Spinal cord (tissue), 10 donors: Measurements from ENCODE around the gene KIF5C. TPM values are rescaled to one million over a fixed set of nuclear protein-coding genes. Genes with fewer than 3 reads are reported as not detected.

Experiments used
- DNase-seq, 6 donors: peaks; one replicate each; pipeline versions ENCODE4 v3.0.0 to v3.0.0-alpha.2; 2013 to 2015; ENCODE audit warnings: low spot score in 6 of 6, low read depth in 4 of 6
- H3K27ac ChIP-seq: one replicate; pipeline ENCODE4 v1.5.1; 2013; ENCODE audit warnings: low read depth, low read length, control low read depth
- H3K27me3 ChIP-seq: one replicate; pipeline ENCODE4 v1.6.1; 2013; ENCODE audit warnings: low read length; ENCODE audit not compliant: control insufficient read depth, insufficient read depth
- H3K36me3 ChIP-seq: one replicate; pipeline ENCODE4 v1.6.1; 2013; ENCODE audit warnings: low read length; ENCODE audit not compliant: control insufficient read depth, insufficient read depth
- H3K4me1 ChIP-seq: one replicate; pipeline ENCODE4 v1.6.1; 2013; ENCODE audit warnings: low read length; ENCODE audit not compliant: control insufficient read depth, insufficient read depth
- H3K4me3 ChIP-seq: one replicate; pipeline ENCODE4 v1.5.1; 2013; ENCODE audit warnings: low read depth, low read length, control low read depth
- H3K9me3 ChIP-seq: one replicate; pipeline ENCODE4 v1.6.1; 2013; ENCODE audit warnings: low read length; ENCODE audit not compliant: control insufficient read depth, insufficient read depth
- WGBS: methylation state at CpG from one replicate; pipeline ENCODE4 v1.1.5; 2013; ENCODE audit warnings: missing lambda C conversion rate; ENCODE audit not compliant: insufficient coverage; 5-methylcytosine and 5-hydroxymethylcytosine counted together
- polyA plus RNA-seq, 2 donors: library from polyadenylated mRNA; unstranded; fragments of 120-200 nt; gene quantifications; one replicate each; pipeline ENCODE4 v1.2.1, GENCODE V29; 2013; ENCODE audit not compliant: insufficient read length in 2 of 2
- total RNA-seq, 2 donors: library from RNA; depleted of rRNA in 1 of 2; stranded (reverse); fragments of 120-200 nt in 1 of 2; fragments of >200 nt in 1 of 2; gene quantifications; one replicate each; pipeline versions ENCODE4 v1.2.3 to v1.2.4, GENCODE V29; 2013 to 2014
- donor health status: healthy.

The KIF5C gene
- total and polyA plus RNA-seq, 4 donors = 79.2 to 279 (median 210) TPM

DNA sequence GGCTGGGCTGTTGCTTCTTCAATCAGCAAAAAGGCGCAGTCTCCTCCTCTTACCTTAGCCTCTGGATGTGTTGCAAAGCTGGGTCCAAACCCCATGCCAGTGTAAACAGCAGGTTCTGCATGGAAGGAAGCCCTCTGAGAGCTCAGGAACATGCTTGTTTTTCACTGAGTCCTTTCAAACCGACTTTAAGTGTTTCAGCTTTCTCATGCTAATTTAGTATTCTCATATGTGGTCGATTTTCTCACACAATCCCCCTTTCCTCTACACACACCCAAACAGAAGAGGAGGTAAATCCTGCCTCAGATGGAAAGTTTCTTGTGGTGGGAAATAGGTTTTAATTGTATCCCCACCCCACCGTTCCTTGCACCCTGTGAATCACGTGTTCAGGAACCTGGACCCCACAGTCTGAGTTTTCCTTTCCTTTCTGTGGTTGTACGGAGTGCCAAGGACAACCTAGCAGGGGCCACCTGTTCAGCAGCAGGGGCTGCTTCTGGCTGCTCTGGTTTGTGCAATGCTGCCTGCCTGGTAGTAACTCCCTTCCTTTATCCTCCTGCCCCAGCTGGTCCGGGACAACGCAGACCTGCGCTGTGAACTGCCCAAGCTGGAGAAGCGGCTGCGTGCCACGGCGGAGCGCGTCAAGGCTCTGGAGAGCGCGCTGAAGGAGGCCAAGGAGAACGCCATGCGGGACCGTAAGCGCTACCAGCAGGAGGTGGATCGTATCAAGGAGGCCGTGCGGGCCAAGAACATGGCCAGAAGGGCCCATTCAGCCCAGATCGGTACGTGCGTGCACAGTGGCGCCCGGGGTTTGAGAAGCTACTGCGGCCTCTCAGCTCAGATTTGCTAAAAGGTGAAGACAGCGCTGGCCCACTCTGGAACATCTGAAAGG, 134.8 kb downstream of the KIF5C start:
- Histone ChIP-seq H3K4me1 (no peaks in the 10 kb centered on the region), H3K4me3 (no peak overlapping the region), H3K9me3 (no peaks in the 10 kb centered on the region), H3K36me3 (peaks cover 49% of the 10 kb centered on the region), H3K27ac (no peak overlapping the region), H3K27me3 (no peaks in the 10 kb centered on the region)
- DNase-seq = no peak
- 97% methylated on average over 28 of the region's 31 CpGs for WGBS

DNA sequence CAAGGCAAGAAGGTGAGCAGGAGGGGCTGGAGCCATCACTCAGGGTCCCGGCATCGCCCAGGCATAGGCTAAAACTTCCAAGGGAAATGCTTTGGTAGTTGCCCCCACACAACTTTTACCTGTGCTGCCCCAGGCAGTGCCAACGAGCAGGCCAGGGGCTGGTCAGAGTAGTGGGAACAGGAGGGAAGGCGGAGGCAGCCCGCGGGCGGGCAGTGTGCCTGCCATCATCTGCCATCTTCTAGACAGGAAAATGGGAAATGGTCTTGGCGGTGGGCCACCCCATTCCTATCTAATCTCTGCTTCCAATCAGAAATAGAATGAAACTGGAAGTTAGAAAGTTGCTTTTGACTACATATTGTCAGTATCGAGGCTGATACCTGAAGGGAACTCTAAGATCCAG, 137.5 kb downstream of the KIF5C start:
- Histone ChIP-seq H3K36me3 (peaks cover 56% of the 10 kb centered on the region), H3K4me1 (no peaks in the 10 kb centered on the region), H3K9me3 (no peaks in the 10 kb centered on the region), H3K27ac (no peak overlapping the region), H3K4me3 (no peak overlapping the region), H3K27me3 (no peaks in the 10 kb centered on the region)
- no peak for DNase-seq
- WGBS = 100% methylated on average over 1 of the region's 9 CpGs

DNA sequence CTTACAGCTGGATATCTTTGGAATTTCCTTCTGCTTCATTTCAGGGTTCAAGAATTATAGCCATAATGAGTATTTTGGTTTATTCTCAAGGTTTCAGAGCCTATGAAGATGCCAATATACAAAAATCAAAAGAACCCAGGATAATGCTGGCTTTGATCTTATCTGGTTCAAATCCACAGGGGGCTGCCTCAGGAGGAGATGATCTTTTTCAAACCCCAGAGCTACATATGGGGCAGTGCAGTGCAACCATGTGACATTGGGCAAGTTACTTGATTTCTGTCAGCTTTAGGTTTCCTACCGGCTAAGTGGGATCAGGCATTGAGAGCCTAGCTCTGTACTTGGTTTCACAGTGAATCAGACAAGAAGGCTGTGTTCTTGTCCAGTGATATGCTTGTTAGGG, 140.5 kb downstream of the KIF5C start:
- Histone ChIP-seq H3K4me3 (no peak overlapping the region), H3K9me3 (no peaks in the 10 kb centered on the region), H3K4me1 (no peaks in the 10 kb centered on the region), H3K36me3 (peaks cover 38% of the 10 kb centered on the region), H3K27me3 (no peaks in the 10 kb centered on the region), H3K27ac (no peak overlapping the region)
- 94% methylated on average over 1 of the region's 1 CpG for WGBS
- DNase-seq = no peak

GRCh38 chr2:149015926-149016563, 141.0 kb downstream of the KIF5C start:
- Histone ChIP-seq H3K4me1 (no peaks in the 10 kb centered on the region), H3K27me3 (no peaks in the 10 kb centered on the region), H3K36me3 (peaks cover 35% of the 10 kb centered on the region), H3K27ac (no peak overlapping the region), H3K4me3 (no peak overlapping the region), H3K9me3 (no peaks in the 10 kb centered on the region)
- 92% methylated on average over 4 of the region's 4 CpGs for WGBS
- DNase-seq = no peak

GRCh38 chr2:149017116-149017985, 142.3 kb downstream of the KIF5C start:
- 65% methylated on average over 6 of the region's 14 CpGs for WGBS
- Histone ChIP-seq H3K4me3 (no peak overlapping the region), H3K9me3 (no peaks in the 10 kb centered on the region), H3K36me3 (peaks cover 24% of the 10 kb centered on the region), H3K27me3 (no peaks in the 10 kb centered on the region), H3K4me1 (peaks cover 4% of the 10 kb centered on the region), H3K27ac (no peak overlapping the region)
- peak; percentile 78 to 96 (median 83) for DNase-seq

- Histone ChIP-seq H3K36me3 (peaks cover 13% of the 10 kb centered on the region), H3K27me3 (no peaks in the 10 kb centered on the region), H3K4me1 (peaks cover 4% of the 10 kb centered on the region), H3K4me3 (no peak overlapping the region), H3K9me3 (no peaks in the 10 kb centered on the region), H3K27ac (no peak overlapping the region)
- DNase-seq = no peak
- 73% methylated on average over 2 of the region's 3 CpGs for WGBS
Measured at GRCh38 chr2:149018981-149019380, 144.0 kb downstream of the KIF5C start.

DNA sequence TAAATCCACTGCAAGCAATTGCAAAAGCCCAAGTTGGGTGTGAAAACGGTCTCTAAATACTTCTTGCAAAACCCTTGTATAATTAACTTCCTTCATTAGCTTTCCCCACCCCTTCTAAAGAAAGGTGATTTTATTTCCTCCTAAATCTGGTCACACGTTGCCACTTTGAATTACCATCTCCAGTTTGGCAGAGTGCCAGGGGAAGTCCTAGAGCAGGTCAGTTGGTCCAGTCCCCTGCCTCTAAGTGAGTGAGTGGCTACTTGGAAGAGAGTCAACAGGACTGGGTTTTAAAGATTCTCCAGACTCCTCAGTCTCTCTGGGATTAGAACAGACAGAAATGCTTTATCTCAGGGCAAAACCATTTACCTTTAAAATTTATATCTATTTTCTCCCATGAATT, 144.7 kb downstream of the KIF5C start:
- Histone ChIP-seq H3K27me3 (no peaks in the 10 kb centered on the region), H3K36me3 (peaks cover 12% of the 10 kb centered on the region), H3K9me3 (no peaks in the 10 kb centered on the region), H3K4me1 (peaks cover 4% of the 10 kb centered on the region), H3K27ac (no peak overlapping the region), H3K4me3 (no peak overlapping the region)
- no peak for DNase-seq
- no CpG with 5 or more reads among the region's 2 CpGs for WGBS

GRCh38 chr2:149020432-149020851, 145.4 kb downstream of the KIF5C start:
- WGBS = 83% methylated on average over 5 of the region's 10 CpGs
- no peaks in the 10 kb centered on the region for H3K9me3 ChIP-seq
- H3K27me3 ChIP-seq = no peaks in the 10 kb centered on the region
- no peak for DNase-seq
- peaks cover 10% of the 10 kb centered on the region for H3K36me3 ChIP-seq
- no peak overlapping the region for H3K27ac ChIP-seq
- no peak overlapping the region for H3K4me3 ChIP-seq
- H3K4me1 ChIP-seq = peaks cover 4% of the 10 kb centered on the region

DNA sequence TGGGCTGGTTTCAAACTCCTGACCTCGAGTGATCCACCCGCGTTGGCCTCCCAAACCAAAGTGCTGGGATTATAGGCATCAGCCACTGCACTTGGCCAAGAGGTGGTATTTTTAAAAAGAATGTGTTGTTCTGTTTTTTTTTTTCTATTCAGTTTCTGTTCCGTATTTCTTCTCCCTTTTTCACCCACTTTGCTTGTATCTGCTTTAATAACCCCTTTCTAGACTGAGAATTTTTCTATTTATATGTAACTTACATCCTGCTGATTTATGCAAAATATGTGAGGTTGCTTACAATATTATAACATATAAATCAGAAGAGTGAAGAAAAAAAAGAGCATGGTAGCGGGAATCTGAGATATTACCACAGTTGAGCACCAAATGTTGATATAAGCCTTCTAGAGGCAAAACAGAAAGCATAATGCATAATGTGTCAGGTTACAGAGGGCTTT, 146.3 kb downstream of the KIF5C start:
- H3K36me3 ChIP-seq = peaks cover 5% of the 10 kb centered on the region
- no peak overlapping the region for H3K4me3 ChIP-seq
- peaks cover 4% of the 10 kb centered on the region for H3K4me1 ChIP-seq
- DNase-seq = no peak
- no peak overlapping the region for H3K27ac ChIP-seq
- 100% methylated on average over 3 of the region's 5 CpGs for WGBS
- H3K27me3 ChIP-seq = no peaks in the 10 kb centered on the region
- H3K9me3 ChIP-seq = no peaks in the 10 kb centered on the region
